ENCODE data around the gene NCAM1.

DNA sequence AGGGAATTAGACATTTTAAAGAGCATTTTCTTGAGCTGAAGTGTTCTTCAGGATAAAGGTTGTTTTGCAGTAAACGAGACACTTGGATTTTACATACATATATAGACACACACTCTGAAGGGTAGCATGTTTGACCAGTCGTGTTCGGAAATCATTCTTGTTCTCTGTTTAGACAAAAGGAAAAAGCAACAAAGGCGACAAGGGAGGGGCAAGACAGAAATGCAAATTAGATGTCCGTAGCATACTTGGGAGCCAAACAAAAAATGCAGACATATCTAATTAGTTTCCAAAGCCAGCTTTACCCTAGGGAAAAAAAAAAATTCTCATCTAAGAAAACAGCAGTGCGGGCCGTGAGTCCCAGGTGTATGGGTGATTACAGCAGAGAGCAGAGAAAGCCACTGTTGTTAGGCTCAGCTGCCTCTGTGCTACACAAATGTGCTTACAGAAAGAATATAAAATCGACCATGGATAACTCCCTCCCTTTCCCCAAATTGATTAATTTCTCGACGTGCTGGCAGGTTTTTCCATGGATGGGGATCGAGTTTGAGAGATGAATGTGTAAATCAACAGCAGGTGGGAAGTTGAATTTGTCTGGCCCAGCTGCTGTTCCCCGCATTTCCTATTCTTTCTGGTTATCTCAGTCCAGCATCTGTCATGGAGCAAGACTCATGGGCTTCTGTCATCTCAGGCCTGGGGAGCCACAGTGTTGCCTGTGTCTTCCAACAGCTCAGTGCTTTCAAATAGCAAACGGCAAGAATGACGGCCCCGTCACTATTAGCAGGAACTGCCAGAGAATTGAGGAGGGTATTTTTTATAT is 176.7 kb downstream of the NCAM1 start:
- TF ChIP-seq CTCF (IDR thresholded peaks at IDR 0.05 in 4 of 5, conservative IDR thresholded peaks at IDR 0.05 in 1 of 5), result no peak
- TF ChIP-seq POLR2A (IDR thresholded peaks at IDR 0.05), result no peak

Measured in gastrocnemius medialis (tissue), 4 donors.